Adrenal gland (tissue), 5 donors: ENCODE data around the gene SPRED2.

Experiments
- CTCF ChIP-seq, 6 experiments: fragments of 450-650 bp in 4 of 6; fragments of 200-600 bp in 2 of 6; sonication (generic) in 1 of 6; IDR thresholded peaks; 1 replicate in 5 of 6; 2 replicates in 1 of 6; pipeline versions ENCODE4 v1.5.1 to v1.8.0; 2016 to 2021; ENCODE audit warnings: antibody characterized with exemption in 6 of 6, mild to moderate bottlenecking in 2 of 6, moderate library complexity in 1 of 6
- POLR2A ChIP-seq, 2 donors: fragments of 450-650 bp; IDR thresholded peaks; one replicate each; pipeline ENCODE4 v1.6.1; 2017; ENCODE audit warnings: antibody characterized with exemption in 2 of 2, mild to moderate bottlenecking in 2 of 2, moderate library complexity in 1 of 2
- donor health status: DM: no; HTN: no; CAD: no.

GRCh38 chr2:65350651-65351056 lies 81.7 kb downstream of the SPRED2 start:
- peak in 1 of 6 experiments; percentile 7 for TF ChIP-seq CTCF (IDR thresholded peaks at IDR 0.05)
- TF ChIP-seq POLR2A (IDR thresholded peaks at IDR 0.05) = no peak
